H1 (cell line): Measurements from ENCODE around the gene DEAF1.

Experiments used
- CHD1 ChIP-seq: IDR thresholded peaks from 2 replicates; pipeline ENCODE4 v1.6.1; 2012; ENCODE audit warnings: low read depth, low read length, improper control_type of control experiment
- EGR1 ChIP-seq: IDR thresholded peaks from 2 replicates; pipeline ENCODE4 v1.6.1; 2011; ENCODE audit warnings: low read depth, low read length, borderline replicate concordance
- EZH2 ChIP-seq: fragments of 200-600 bp; sonication (generic); IDR thresholded peaks from 2 replicates; pipeline ENCODE4 v1.7.1; 2012; ENCODE audit warnings: low read depth, mild to moderate bottlenecking, moderate library complexity, low read length, inconsistent platforms; ENCODE audit not compliant: severe bottlenecking
- KDM1A ChIP-seq: fragments of 200-600, 300-600 bp; sonication (generic); IDR thresholded peaks from 2 replicates; pipeline ENCODE4 v1.7.1; 2016; ENCODE audit warnings: mild to moderate bottlenecking, low read length, borderline replicate concordance
- POLR2A ChIP-seq, 2 experiments: IDR thresholded peaks; 1 replicate in 1 of 2; 2 replicates in 1 of 2; pipeline ENCODE4 v1.6.1; 2011; ENCODE audit warnings: low read depth in 2 of 2, low read length in 2 of 2, mild to moderate bottlenecking in 2 of 2; ENCODE audit errors: control extremely low read depth in 1 of 2
- POU5F1 ChIP-seq: IDR thresholded peaks from 2 replicates; pipeline ENCODE4 v1.6.1; 2011; ENCODE audit warnings: low read depth, mild to moderate bottlenecking, low read length, moderate library complexity
- SP1 ChIP-seq: IDR thresholded peaks from 2 replicates; pipeline ENCODE4 v1.6.1; 2011; ENCODE audit warnings: low read depth, low read length
- TAF1 ChIP-seq: IDR thresholded peaks from 2 replicates; pipeline ENCODE4 v1.6.1; 2011; ENCODE audit warnings: mild to moderate bottlenecking, low read depth, low read length
- TCF12 ChIP-seq: IDR thresholded peaks from 2 replicates; pipeline ENCODE4 v1.6.1; 2011; ENCODE audit warnings: low read depth, mild to moderate bottlenecking, low read length
- TEAD4 ChIP-seq: IDR thresholded peaks from 2 replicates; pipeline ENCODE4 v1.6.1; 2012; ENCODE audit warnings: low read depth, low read length, inconsistent platforms, mixed read lengths
- TF ChIP-seq, protein P1 (sequence below), 3 experiments: IDR thresholded peaks; 1 replicate in 2 of 3; 2 replicates in 1 of 3; pipeline versions ENCODE4 v1.5.1 to v1.6.1; 2011; ENCODE audit warnings: low read length in 3 of 3, mild to moderate bottlenecking in 3 of 3, inconsistent platforms in 2 of 3, low read depth in 1 of 3, moderate library complexity in 1 of 3; ENCODE audit not compliant: insufficient read depth in 1 of 3; ENCODE audit errors: control extremely low read depth in 1 of 3
- TF ChIP-seq, protein P2 (sequence below): IDR thresholded peaks from 2 replicates; pipeline ENCODE4 v1.6.1; 2011; ENCODE audit warnings: low read depth, mild to moderate bottlenecking, low read length; ENCODE audit not compliant: insufficient read depth

GRCh38 chr11:699116-699508 lies 4.1 kb upstream of the DEAF1 start:
- no peak for TF ChIP-seq TEAD4
- no peak for TF ChIP-seq CHD1
- TF ChIP-seq, protein P1, sequence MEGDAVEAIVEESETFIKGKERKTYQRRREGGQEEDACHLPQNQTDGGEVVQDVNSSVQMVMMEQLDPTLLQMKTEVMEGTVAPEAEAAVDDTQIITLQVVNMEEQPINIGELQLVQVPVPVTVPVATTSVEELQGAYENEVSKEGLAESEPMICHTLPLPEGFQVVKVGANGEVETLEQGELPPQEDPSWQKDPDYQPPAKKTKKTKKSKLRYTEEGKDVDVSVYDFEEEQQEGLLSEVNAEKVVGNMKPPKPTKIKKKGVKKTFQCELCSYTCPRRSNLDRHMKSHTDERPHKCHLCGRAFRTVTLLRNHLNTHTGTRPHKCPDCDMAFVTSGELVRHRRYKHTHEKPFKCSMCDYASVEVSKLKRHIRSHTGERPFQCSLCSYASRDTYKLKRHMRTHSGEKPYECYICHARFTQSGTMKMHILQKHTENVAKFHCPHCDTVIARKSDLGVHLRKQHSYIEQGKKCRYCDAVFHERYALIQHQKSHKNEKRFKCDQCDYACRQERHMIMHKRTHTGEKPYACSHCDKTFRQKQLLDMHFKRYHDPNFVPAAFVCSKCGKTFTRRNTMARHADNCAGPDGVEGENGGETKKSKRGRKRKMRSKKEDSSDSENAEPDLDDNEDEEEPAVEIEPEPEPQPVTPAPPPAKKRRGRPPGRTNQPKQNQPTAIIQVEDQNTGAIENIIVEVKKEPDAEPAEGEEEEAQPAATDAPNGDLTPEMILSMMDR (IDR thresholded peaks at IDR 0.05; ENCODE audit: control extremely low read depth in 1 of 3, insufficient read depth in 1 of 3, low read depth in 1 of 3, low read length in 3 of 3), result no peak
- no peak for TF ChIP-seq EZH2
- no peak for TF ChIP-seq TCF12
- TF ChIP-seq EGR1, result no peak
- no peak for TF ChIP-seq TAF1
- no peak for TF ChIP-seq SP1
- TF ChIP-seq POU5F1, result no peak
- TF ChIP-seq POLR2A (IDR thresholded peaks at IDR 0.05; ENCODE audit: control extremely low read depth in 1 of 2, low read depth in 2 of 2, low read length in 2 of 2), result no peak
- TF ChIP-seq, protein P2, sequence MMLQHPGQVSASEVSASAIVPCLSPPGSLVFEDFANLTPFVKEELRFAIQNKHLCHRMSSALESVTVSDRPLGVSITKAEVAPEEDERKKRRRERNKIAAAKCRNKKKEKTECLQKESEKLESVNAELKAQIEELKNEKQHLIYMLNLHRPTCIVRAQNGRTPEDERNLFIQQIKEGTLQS, result no peak
- TF ChIP-seq KDM1A, result no peak
